Measurements from ENCODE around the gene AP1S3.

Gene AP1S3

DNA sequence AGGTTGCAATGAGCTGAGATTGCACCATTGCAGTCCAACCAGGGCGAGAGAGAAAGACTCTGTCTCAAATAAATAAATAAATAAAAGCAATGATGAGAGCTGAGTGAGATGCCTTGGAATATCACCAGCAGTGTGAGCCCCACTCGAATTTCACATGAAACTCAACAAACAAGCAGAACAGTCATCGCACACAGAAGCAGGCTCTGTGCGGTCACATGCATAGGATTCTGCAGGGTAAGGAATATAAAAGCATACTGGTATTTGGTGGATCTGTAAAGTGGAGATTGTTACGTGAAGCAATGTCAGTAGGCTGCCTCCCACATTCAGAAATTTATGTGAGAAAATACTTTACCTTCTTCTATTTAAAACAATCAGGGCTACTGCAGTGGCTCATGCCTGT lies 18.0 kb upstream of the AP1S3 start:
- peak; percentile 16 for DNase-seq (ENCODE audit: low read depth, low spot score)
- no peak overlapping the region for H3K4me3 ChIP-seq (ENCODE audit: low read depth, low read length)
- TF ChIP-seq CTCF (IDR thresholded peaks at IDR 0.05; ENCODE audit: insufficient read depth, low read length, missing control alignments), result no peak
- ChIA-PET CTCF (no interaction called here), POLR2A (no interaction called here)

DNA sequence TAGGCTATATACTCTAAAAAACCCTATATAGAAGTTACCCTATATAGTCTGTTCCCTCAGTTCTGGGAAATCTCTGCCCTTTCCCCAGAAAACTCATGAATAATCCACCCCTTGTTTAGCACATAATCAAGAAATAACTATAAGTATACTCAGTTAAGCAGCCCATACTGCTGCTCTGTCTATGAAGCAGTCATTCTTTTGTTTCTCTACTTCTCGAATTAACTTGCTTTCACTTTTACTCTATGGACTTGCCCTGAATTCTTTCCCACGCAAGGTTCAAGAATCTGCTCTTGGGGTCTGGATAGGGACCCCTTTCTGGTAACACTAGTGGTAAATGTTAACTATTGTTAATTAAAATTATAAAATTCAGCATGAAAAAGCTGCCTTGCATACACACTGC lies 17.4 kb upstream of the AP1S3 start:
- DNase-seq (ENCODE audit: low read depth, low spot score), result no peak
- no peak for TF ChIP-seq CTCF (IDR thresholded peaks at IDR 0.05; ENCODE audit: insufficient read depth, low read length, missing control alignments)
- POLR2A ChIA-PET, result no interaction called here
- CTCF ChIA-PET, result no interaction called here
- H3K4me3 ChIP-seq (ENCODE audit: low read depth, low read length), result no peak overlapping the region

DNA sequence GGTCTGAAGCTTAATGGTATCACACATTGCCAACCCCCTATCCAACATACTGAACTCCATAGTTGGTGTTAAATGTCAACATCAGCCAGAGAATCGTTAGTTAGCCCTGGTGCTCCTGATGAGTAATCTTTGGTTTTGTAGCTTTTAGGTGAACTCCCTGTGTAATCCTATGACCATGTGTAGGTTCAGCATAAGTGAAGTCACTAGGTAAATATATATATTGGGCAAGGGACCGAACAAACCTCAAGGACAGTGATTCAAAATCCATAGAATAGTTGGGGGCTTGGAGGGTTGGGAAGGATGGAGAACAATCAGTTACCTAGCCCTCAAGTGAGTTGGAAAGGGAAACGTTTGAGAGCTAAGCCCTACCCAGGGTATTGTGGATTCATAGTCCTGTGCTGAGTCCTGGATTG lies 16.0 kb upstream of the AP1S3 start:
- CTCF ChIA-PET, result no interaction called here
- TF ChIP-seq CTCF (IDR thresholded peaks at IDR 0.05; ENCODE audit: insufficient read depth, low read length, missing control alignments), result no peak
- peak; percentile 19 for DNase-seq (ENCODE audit: low read depth, low spot score)
- H3K4me3 ChIP-seq (ENCODE audit: low read depth, low read length), result no peak overlapping the region
- POLR2A ChIA-PET, result interaction anchor here (1.0 kb wide), 1 partner anchor 30 kb away, joined by 3 read pairs; no protein-coding TSS in a partner anchor

GRCh38 chr2:223852281-223852795 lies 15.0 kb upstream of the AP1S3 start:
- no peak for DNase-seq (ENCODE audit: low read depth, low spot score)
- TF ChIP-seq CTCF (IDR thresholded peaks at IDR 0.05; ENCODE audit: insufficient read depth, low read length, missing control alignments), result no peak
- CTCF ChIA-PET, result no interaction called here
- POLR2A ChIA-PET, result no interaction called here
- H3K4me3 ChIP-seq (ENCODE audit: low read depth, low read length), result no peak overlapping the region

- CTCF ChIA-PET, result interaction anchor here (1.2 to 1.7 kb wide), 2 partner anchors 11 to 12 kb away, joined by 3 to 4 read pairs; no protein-coding TSS in a partner anchor
- POLR2A ChIA-PET, result no interaction called here
- no peak for DNase-seq (ENCODE audit: low read depth, low spot score)
- no peak for TF ChIP-seq CTCF (IDR thresholded peaks at IDR 0.05; ENCODE audit: insufficient read depth, low read length, missing control alignments)
- H3K4me3 ChIP-seq (ENCODE audit: low read depth, low read length), result no peak overlapping the region
Observed at GRCh38 chr2:223847410-223847809, 10.0 kb upstream of the AP1S3 start.

- H3K4me3 ChIP-seq (ENCODE audit: low read depth, low read length), result no peak overlapping the region
- POLR2A ChIA-PET, result interaction anchor here (1.5 kb wide), 1 partner anchor 21 kb away, joined by 3 read pairs; no protein-coding TSS in a partner anchor
- DNase-seq (ENCODE audit: low read depth, low spot score), result peak; percentile 67
- CTCF ChIA-PET, result interaction anchor here (1.0 to 1.7 kb wide), 3 partner anchors 13 to 21 kb away, joined by 3 to 4 read pairs (median 3); no protein-coding TSS in a partner anchor
- no peak for TF ChIP-seq CTCF (IDR thresholded peaks at IDR 0.05; ENCODE audit: insufficient read depth, low read length, missing control alignments)
Observed at GRCh38 chr2:223846515-223846914, 9.1 kb upstream of the AP1S3 start.
